Measurements from ENCODE around the gene TTYH1. TPM values are rescaled to one million over a fixed set of nuclear protein-coding genes. Genes with fewer than 3 reads are reported as not detected.
A peak's percentile ranks its signal among the peaks of the same experiment; 100 is the strongest.

The TTYH1 gene
- total and polyA plus RNA-seq, 9 of the 15 experiments (the other 6 are each of a cell fraction or from before 2014, with no cell fraction given) = 0.08 TPM; not detected in 8

DNA sequence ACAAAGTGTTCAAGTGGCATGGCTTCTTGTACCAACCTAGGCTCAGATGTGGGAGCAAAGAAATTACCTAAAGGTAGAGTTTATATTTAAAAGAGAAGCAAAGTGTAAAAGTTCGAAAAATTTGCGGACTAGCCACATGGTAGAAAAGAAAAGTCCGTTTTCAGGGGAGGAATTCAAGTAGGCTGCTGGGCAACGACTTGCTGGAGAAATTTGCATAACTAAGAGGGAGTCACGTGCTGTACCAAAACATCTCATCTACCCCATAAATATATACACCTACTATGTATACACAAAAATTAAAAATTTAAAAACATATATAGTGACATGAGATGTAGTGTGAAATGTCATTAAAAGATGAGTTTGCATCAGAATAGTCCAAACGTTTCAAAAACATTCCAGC lies 48.5 kb upstream of the TTYH1 start:
- ATAC-seq (no peak), FAIRE-seq (no peak), DNase-seq (ENCODE audit: extremely low read depth in 1 of 4, low spot score in 3 of 4) (no peak)
- WGBS (ENCODE audit: insufficient coverage, low coverage, missing lambda C conversion rate) = 5% methylated on average over 6 of the region's 6 CpGs
- Histone ChIP-seq H3K9me1 (ENCODE audit: control insufficient read depth, insufficient read depth, low read length) (no peaks in the 10 kb centered on the region), H3K9ac (ENCODE audit: insufficient read depth in 1 of 2, low read depth in 2 of 2, low read length in 2 of 2) (no peak overlapping the region), H3K4me3 (no peak overlapping the region), H3K4me2 (ENCODE audit: insufficient read depth, low read length) (no peak overlapping the region), H3K79me2 (ENCODE audit: control insufficient read depth, insufficient read depth, low read length) (no peaks in the 10 kb centered on the region), H4K20me1 (replicated peaks; ENCODE audit: control insufficient read depth, insufficient read depth, low read length) (no peaks in the 10 kb centered on the region), H3K27me3 (ENCODE audit: control insufficient read depth in 2 of 2, insufficient read depth in 2 of 2, low read length in 2 of 2) (peaks cover 3 to 25% of the 10 kb centered on the region in 2 experiments; a peak in 4 of 5 replicates), H3K36me3 (ENCODE audit: control insufficient read depth, insufficient read depth, low read length) (no peaks in the 10 kb centered on the region), H3K27ac (ENCODE audit: extremely low read depth, low read depth, low read length) (no peak overlapping the region), H2AFZ (ENCODE audit: low read depth, low read length) (no peak overlapping the region), H3K4me1 (replicated peaks in 1 of 2; ENCODE audit: control insufficient read depth in 2 of 2, insufficient read depth in 2 of 2, low read length in 2 of 2) (peaks cover 0 to 3% of the 10 kb centered on the region in 2 experiments; a peak in 1 of 5 replicates), H3K9me3 (replicated peaks; ENCODE audit: control insufficient read depth, insufficient read depth, low read depth, low read length) (no peaks in the 10 kb centered on the region)
- TF ChIP-seq, protein P1, sequence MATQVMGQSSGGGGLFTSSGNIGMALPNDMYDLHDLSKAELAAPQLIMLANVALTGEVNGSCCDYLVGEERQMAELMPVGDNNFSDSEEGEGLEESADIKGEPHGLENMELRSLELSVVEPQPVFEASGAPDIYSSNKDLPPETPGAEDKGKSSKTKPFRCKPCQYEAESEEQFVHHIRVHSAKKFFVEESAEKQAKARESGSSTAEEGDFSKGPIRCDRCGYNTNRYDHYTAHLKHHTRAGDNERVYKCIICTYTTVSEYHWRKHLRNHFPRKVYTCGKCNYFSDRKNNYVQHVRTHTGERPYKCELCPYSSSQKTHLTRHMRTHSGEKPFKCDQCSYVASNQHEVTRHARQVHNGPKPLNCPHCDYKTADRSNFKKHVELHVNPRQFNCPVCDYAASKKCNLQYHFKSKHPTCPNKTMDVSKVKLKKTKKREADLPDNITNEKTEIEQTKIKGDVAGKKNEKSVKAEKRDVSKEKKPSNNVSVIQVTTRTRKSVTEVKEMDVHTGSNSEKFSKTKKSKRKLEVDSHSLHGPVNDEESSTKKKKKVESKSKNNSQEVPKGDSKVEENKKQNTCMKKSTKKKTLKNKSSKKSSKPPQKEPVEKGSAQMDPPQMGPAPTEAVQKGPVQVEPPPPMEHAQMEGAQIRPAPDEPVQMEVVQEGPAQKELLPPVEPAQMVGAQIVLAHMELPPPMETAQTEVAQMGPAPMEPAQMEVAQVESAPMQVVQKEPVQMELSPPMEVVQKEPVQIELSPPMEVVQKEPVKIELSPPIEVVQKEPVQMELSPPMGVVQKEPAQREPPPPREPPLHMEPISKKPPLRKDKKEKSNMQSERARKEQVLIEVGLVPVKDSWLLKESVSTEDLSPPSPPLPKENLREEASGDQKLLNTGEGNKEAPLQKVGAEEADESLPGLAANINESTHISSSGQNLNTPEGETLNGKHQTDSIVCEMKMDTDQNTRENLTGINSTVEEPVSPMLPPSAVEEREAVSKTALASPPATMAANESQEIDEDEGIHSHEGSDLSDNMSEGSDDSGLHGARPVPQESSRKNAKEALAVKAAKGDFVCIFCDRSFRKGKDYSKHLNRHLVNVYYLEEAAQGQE (IDR thresholded peaks at IDR 0.05; ENCODE audit: borderline replicate concordance) = no peak
- TF ChIP-seq, protein P1 (CRISPR knock-in tag; IDR thresholded peaks at IDR 0.05; ENCODE audit: low read depth) = no peak
- TF ChIP-seq USF2 (CRISPR knock-in tag; IDR thresholded peaks at IDR 0.05) = peak; percentile 37
- intact Hi-C loops (cut with micrococcal nuclease) = no loop called here
- BruUV-seq (replicated peaks) = no TSS peak
- ChIA-PET CTCF (ENCODE audit: low intra/inter-chr PET ratio) (no interaction called here), POLR2A (no interaction called here)
- in situ Hi-C loops (cut with MboI) = no loop called here

Measured in K562 (cell line).